Measurements from ENCODE around the gene ITIH1.

DNA sequence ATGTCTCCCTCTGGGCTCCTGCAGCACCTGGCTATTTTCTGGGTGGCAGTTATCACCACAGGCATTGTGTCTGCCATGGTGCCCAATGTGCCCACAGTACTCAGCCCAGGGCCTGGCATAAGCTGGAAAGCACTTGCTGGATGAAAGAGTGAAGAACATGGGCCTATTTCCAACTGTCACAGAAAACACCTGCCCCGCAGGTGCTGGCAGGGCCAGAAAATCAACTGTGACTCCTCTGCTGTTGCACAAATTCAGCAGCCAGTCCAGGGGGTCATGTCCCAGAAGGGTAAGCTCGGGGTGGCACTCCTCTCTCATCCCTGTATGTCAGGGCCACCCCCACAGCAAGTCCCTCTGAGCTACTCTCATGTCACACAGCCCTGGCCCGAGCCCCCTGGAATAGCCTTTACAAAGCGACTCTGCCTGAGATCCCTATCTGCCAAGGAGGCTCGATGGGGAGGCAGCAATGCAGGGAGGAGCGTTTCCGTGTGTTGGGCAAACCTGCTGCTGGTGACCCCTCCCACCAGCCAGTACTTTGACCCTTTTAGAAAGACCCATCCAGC is 34.1 kb downstream of the ITIH1 start:
- TF ChIP-seq, protein P1, sequence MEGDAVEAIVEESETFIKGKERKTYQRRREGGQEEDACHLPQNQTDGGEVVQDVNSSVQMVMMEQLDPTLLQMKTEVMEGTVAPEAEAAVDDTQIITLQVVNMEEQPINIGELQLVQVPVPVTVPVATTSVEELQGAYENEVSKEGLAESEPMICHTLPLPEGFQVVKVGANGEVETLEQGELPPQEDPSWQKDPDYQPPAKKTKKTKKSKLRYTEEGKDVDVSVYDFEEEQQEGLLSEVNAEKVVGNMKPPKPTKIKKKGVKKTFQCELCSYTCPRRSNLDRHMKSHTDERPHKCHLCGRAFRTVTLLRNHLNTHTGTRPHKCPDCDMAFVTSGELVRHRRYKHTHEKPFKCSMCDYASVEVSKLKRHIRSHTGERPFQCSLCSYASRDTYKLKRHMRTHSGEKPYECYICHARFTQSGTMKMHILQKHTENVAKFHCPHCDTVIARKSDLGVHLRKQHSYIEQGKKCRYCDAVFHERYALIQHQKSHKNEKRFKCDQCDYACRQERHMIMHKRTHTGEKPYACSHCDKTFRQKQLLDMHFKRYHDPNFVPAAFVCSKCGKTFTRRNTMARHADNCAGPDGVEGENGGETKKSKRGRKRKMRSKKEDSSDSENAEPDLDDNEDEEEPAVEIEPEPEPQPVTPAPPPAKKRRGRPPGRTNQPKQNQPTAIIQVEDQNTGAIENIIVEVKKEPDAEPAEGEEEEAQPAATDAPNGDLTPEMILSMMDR (IDR thresholded peaks at IDR 0.05), result no peak
- no peak for TF ChIP-seq EZH2 (IDR thresholded peaks at IDR 0.05)

All from neural progenitor cell (in vitro differentiated cells).